ENCODE measurements around the gene CFAP299.

The CFAP299 gene

DNA sequence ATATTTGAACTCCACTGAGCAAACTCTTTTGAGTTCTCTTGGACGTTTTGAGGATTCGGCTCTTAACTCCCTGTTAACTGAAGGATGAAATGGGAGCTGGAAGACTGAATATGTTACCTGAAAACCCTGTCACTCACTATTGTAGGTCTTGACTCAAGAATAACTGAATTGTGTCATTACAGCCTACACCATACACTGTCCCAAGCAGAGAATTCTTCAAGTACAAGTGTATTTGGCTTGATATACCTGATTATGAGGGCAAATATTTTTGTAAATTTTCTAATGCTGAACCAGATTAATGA lies 276.1 kb downstream of the CFAP299 start:
- no peak overlapping the region for H3K4me3 ChIP-seq (ENCODE audit: low read depth, low read length)
- DNase-seq (ENCODE audit: low read depth) = no peak
- TF ChIP-seq, protein P1, sequence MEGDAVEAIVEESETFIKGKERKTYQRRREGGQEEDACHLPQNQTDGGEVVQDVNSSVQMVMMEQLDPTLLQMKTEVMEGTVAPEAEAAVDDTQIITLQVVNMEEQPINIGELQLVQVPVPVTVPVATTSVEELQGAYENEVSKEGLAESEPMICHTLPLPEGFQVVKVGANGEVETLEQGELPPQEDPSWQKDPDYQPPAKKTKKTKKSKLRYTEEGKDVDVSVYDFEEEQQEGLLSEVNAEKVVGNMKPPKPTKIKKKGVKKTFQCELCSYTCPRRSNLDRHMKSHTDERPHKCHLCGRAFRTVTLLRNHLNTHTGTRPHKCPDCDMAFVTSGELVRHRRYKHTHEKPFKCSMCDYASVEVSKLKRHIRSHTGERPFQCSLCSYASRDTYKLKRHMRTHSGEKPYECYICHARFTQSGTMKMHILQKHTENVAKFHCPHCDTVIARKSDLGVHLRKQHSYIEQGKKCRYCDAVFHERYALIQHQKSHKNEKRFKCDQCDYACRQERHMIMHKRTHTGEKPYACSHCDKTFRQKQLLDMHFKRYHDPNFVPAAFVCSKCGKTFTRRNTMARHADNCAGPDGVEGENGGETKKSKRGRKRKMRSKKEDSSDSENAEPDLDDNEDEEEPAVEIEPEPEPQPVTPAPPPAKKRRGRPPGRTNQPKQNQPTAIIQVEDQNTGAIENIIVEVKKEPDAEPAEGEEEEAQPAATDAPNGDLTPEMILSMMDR (IDR thresholded peaks at IDR 0.05; ENCODE audit: control insufficient read depth, extremely low read depth, insufficient read depth) = no peak

DNA sequence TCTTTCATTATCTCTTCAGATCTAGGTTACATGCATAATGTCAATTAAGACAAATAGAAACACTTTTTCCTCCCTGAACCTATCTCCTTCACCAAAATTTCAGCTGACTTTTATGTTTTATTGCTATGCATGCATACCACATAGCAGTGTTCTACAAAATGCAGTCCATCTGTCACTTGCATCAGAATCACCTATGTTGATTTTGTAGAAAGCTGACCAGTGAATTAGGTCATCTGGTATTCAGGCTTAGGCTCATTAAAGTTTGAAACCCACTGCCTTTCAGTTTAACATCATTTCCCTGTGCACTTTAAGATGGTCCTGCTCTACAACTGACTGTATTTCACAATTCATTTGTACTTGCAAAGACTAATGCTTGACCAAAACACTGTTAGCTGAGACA lies 277.9 kb downstream of the CFAP299 start:
- TF ChIP-seq, protein P1 (IDR thresholded peaks at IDR 0.05; ENCODE audit: control insufficient read depth, extremely low read depth, insufficient read depth) = no peak
- DNase-seq (ENCODE audit: low read depth) = no peak
- H3K4me3 ChIP-seq (ENCODE audit: low read depth, low read length) = no peak overlapping the region

DNA sequence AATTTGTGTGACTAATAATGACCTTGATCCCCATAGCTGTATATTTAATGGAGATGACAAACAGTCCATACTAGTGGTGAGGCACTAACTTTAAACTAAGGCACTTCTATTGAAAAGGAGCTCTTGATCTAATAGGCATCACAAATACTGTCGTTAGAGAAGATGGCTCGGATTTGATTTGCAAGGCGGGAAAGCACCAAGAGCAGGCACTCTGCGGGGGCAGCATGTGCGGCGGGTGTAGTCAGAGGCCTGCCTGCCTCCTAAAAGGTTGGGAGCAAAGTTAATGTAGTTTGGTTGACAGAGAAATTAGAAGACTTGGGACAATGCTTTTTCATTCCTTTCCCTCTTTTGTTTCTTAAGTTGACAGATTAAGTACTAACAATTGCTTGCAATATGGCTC lies 278.8 kb downstream of the CFAP299 start:
- no peak overlapping the region for H3K4me3 ChIP-seq (ENCODE audit: low read depth, low read length)
- TF ChIP-seq, protein P1 (IDR thresholded peaks at IDR 0.05; ENCODE audit: control insufficient read depth, extremely low read depth, insufficient read depth) = no peak
- DNase-seq (ENCODE audit: low read depth) = no peak

DNA sequence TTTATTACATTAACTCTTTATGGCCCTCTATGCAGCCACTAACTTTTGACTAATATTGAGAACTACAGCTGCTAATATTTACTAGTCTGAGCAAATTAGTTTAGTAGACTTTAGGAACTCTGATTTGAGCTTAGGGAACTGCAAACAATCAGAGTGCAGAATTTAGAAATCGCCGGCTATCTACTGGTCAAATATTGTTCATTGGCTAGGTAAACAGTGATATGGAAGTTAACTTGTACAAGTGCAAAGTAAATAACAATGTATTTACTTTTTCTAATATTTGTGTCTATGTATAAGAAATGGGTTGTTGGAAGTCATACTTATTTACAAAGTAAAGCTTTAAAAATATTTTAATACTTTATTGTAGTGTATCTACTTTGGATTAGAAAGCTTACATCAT lies 279.6 kb downstream of the CFAP299 start:
- no peak overlapping the region for H3K4me3 ChIP-seq (ENCODE audit: low read depth, low read length)
- peak; percentile 74 for DNase-seq (ENCODE audit: low read depth)
- TF ChIP-seq, protein P1 (IDR thresholded peaks at IDR 0.05; ENCODE audit: control insufficient read depth, extremely low read depth, insufficient read depth) = no peak

DNA sequence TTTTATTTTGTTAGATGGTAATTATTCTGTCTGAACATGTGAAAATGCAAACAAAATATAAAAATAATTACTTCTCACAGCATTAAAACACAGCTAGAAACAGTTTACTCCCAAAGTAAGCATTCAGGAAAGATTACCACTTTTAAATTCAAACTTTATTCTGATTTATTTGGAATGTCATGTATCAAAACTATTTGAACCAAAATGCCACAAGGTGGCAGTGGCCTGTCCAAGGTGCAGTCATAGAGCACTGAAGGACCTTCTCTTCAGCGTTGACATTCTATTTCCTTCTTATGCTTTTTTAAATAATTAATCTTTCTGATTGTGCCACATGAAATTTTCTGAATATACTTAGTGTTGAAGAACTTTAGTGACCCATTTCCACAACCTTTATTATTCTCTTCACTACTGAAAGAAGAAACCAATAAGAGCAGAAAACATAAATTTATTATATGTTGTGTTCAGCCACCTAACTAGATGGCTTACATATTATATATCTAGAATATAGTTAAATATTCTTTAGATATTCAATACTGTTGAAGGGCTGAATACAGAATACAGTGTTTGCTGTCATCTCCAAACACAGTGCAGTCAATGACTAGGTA lies 283.6 kb downstream of the CFAP299 start:
- no peak for DNase-seq (ENCODE audit: low read depth)
- TF ChIP-seq, protein P1 (IDR thresholded peaks at IDR 0.05; ENCODE audit: control insufficient read depth, extremely low read depth, insufficient read depth) = peak; percentile 52
- no peak overlapping the region for H3K4me3 ChIP-seq (ENCODE audit: low read depth, low read length)

DNA sequence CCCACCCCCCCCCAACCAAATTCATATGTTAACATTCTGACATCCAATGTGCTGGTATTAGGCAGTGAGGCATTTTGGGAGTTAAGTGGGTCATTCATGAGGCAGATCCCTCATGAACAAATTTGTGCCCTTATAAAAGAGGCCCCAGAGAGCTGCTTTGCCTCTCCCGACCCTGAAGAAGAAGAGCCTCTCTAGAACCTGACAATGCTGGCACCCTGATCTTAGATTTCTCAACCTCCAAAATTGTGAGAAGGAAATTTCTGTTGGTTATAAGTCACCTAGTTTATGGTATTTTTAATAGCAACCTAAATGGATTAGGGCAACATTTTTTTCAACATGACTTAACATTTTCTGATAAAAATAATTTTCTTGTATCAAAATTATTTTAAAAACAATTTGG lies 296.3 kb downstream of the CFAP299 start:
- DNase-seq (ENCODE audit: low read depth) = no peak
- TF ChIP-seq, protein P1 (IDR thresholded peaks at IDR 0.05; ENCODE audit: control insufficient read depth, extremely low read depth, insufficient read depth) = no peak

DNA sequence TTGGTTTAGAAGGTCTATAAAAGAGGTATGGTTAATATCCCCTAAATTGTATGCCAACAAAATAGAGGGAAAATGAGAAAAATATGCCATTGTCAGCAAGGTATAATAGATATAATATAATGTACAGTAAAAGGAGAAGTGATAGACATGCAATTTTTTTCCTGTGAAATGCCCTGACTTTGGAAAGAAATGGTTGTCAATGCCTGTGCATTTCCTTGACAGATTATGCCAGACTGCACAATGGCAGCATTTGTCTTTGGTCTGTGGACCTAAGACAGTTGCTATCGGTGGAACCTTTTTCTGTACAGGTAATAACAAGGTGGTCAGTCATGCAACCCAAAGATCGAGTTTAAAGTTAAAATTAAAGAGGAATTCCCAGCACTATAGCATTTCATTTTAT lies 301.7 kb downstream of the CFAP299 start:
- H3K4me3 ChIP-seq (ENCODE audit: low read depth, low read length) = no peak overlapping the region
- DNase-seq (ENCODE audit: low read depth) = no peak
- TF ChIP-seq, protein P1 (IDR thresholded peaks at IDR 0.05; ENCODE audit: control insufficient read depth, extremely low read depth, insufficient read depth) = no peak

More for the DNA sequence above, 296.3 kb downstream of the CFAP299 start:
- no peak overlapping the region for H3K4me3 ChIP-seq (ENCODE audit: low read depth, low read length)
